Mammary epithelial cell (primary cell): Measurements from ENCODE around the gene GMCL1.
"Not testable (repeated sequence)": the region's sequence is repeated elsewhere in the genome, so short reads cannot be mapped to it uniquely, and the experiment has no call there.

Source experiments
- EZH2 ChIP-seq: IDR thresholded peaks from 2 replicates; pipeline ENCODE4 v1.6.1; 2012; ENCODE audit warnings: low read length, inconsistent platforms, borderline replicate concordance
- TF ChIP-seq, protein P1 (sequence below), 2 donors: IDR thresholded peaks in 1 of 2; conservative IDR thresholded peaks in 1 of 2; 2 replicates each; pipeline ENCODE4 v1.5.1; 2011 to 2012; ENCODE audit warnings: inconsistent platforms in 2 of 2, low read length in 2 of 2, mild to moderate bottlenecking in 2 of 2, control low read depth in 1 of 2, low read depth in 1 of 2; ENCODE audit not compliant: insufficient read depth in 1 of 2; ENCODE audit errors: extremely low read depth in 1 of 2

DNA sequence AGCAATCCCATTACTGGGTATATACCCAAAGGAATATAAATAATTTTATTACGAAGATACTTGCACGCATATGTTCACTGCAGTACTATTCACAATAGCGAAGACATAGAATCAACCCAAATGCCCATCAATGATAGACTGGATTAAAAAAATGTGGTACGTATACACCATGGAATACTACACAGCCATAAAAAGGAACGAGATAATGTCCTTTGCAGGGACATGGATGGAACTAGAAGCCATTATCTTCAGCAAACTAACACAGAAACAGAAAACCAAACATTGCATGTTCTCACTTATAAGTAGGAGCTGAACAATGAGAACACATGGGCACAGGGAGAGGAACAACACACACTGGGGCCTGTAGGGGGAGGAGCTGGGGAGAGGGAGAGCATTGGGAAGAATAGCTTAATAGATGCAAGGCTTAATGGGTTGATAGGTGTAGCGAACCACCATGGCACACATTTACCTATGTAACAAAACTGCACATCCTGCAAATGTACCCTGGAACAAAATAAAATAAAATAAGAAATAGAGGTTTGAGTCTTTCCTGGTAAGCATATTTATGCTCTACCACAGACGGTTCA is 63.5 kb downstream of the GMCL1 start:
- not testable (repeated sequence) for TF ChIP-seq EZH2
- TF ChIP-seq, protein P1, sequence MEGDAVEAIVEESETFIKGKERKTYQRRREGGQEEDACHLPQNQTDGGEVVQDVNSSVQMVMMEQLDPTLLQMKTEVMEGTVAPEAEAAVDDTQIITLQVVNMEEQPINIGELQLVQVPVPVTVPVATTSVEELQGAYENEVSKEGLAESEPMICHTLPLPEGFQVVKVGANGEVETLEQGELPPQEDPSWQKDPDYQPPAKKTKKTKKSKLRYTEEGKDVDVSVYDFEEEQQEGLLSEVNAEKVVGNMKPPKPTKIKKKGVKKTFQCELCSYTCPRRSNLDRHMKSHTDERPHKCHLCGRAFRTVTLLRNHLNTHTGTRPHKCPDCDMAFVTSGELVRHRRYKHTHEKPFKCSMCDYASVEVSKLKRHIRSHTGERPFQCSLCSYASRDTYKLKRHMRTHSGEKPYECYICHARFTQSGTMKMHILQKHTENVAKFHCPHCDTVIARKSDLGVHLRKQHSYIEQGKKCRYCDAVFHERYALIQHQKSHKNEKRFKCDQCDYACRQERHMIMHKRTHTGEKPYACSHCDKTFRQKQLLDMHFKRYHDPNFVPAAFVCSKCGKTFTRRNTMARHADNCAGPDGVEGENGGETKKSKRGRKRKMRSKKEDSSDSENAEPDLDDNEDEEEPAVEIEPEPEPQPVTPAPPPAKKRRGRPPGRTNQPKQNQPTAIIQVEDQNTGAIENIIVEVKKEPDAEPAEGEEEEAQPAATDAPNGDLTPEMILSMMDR (conservative IDR thresholded peaks at IDR 0.05 in 1 of 2, IDR thresholded peaks at IDR 0.05 in 1 of 2; ENCODE audit: extremely low read depth in 1 of 2, insufficient read depth in 1 of 2, low read depth in 1 of 2, low read length in 2 of 2), result not testable (repeated sequence)
